HG02610 (cell line): Measurements from ENCODE around the gene GAREM2.

Source experiments
- ATAC-seq: cut with Tn5 transposase; IDR thresholded peaks from one replicate; pipeline ENCODE4 v1.9.1; 2021; ENCODE audit warnings: mild to moderate bottlenecking, moderate library complexity; ENCODE audit not compliant: unreplicated experiment

The GAREM2 gene

GRCh38 chr2:26185954-26186770 is 13.3 kb downstream of the GAREM2 start:
- no peak for ATAC-seq

DNA sequence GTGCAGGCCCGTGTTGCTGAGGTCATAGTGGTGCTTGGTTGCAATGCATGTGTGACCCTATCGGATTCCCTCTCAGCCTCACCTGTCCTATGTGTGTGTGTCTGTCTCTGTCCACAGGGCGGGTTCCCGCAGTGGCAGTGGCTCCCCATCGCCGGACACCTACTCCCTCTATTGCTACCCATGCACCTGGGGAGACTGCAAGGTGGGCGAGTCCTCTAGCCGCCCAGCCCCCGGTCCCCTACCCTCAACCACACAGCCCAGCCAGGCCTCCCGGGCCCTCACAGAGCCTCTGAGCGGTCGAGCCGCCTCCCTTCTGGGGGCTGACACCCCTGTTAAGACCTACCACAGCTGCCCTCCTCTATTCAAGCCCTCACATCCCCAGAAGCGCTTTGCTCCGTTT is 14.2 kb downstream of the GAREM2 start:
- no peak for ATAC-seq

- no peak for ATAC-seq
These were observed 14.7 kb downstream of the GAREM2 start for GRCh38 chr2:26187537-26188104.

DNA sequence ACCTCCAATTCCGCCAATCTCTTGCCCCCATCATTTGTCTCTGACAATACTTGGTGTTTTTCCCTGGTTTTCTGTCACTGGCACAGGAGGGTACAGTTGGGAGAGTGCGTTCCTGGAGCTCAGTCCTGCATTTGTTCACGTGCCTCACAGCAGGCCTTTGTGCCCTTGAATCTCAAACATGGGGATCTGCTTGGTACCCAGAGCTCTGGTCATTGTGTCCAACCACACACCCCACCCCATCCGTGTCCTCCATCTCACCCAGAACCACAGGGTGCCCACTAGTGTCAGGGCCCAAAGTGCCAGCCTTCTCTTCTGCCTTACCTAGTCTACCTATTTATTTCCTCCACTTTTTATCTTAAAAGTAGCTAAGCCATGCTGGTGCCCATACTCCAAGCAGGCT is 16.2 kb downstream of the GAREM2 start:
- ATAC-seq = no peak

DNA sequence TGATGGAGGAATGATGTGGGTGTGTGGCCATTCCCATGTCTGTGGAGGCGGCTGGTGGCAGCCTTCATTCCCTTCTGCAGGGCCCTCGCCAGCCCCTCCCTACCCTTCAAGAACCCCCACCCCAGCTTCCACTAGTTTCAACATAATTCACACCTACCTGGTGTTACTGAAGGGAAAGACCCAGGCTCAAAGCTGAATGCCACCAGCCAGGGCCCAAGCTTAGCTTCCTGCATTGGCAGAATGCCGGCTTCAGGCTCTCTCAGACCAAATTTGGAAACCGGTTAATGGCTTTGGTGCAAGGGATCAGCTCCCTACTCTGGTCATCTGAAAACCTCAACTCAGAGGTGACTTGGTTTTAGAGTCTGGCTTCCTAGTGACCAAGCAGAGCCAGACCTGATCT is 16.9 kb downstream of the GAREM2 start:
- ATAC-seq = no peak

GRCh38 chr2:26190369-26190768 is 17.5 kb downstream of the GAREM2 start:
- ATAC-seq = no peak

DNA sequence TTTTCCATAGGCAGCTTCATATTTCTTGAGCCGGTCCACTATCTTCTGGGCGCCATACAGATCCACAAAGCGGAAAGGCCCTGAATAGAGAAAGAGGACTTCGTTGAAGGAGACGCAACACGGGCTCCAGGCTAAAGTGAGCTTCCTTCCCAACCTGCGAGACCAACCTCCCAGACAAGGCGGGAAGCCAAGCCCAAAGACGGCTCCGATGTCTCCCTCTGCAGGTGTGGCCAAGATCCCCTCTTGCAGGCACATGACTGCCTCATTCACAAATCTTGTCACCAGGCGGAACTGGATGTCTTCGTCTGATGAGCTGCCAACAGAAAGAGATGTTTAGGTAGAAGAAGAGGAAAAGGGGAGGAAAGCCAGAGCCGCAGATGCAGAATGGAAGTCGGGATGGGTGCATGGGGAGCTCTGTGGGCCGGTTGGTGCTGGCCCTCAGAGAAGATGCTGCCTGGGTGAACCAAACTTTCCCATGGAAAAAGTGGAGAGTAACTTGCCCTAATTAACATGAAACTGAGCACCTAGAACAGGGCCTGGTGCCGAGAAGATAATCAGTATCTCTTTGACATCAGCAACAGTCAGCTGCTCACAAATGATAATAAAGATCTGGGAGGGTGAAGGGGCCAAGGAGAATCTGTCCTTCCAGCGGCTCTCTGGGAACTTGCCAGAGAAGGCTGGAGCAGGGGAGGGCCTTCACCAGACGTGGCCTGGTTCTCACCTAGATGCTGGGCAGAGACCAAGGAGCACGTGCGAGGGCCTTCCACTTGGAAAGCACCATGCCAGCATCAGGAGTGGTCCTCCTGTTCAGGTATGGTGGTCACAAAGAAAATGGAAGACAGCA is 18.6 kb downstream of the GAREM2 start:
- no peak for ATAC-seq

- ATAC-seq = no peak
These were observed 20.8 kb downstream of the GAREM2 start for GRCh38 chr2:26193578-26194231.

DNA sequence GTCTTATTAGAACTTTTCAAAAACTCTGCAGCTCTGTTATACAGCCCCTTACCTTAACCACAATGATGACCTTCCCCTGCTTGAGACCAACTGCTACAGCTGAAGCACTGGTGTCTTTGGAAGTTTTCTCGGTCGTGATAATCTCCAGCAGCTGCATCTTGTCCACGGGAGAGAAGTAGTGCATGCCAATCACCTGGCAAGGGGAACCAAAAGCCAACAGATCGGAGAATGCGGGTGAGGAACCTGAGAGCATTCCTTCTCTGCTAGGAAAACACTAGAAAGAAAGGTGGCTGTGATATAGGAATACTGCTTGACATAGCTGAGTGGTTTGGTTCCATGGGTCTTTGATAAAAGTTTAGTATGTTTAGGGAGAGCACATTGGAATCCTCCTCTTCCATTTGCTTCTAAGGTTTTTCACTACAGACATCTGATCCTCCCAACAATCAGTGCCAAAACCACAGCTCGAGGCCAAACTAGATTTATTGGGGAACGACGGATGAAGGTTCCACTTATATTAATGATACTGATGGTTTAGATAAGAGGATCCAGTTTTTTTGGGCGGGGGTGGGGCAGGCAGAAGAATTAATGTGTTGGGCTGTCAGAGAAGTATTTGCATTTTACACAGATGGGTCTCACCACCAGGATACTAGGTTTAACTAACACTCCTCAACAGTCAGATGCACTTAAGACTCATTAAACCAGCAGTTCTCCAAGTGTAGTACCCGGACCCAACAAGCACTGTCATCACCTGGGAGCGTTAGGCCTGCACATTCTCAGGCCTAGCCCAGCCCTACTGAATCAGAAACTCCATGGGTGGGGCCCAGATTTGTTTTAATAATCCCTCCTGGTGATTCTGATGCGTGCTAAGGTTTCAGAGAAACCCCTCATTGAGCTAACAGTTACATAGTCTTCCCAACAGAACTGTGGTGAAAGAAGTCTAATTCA is 22.4 kb downstream of the GAREM2 start:
- no peak for ATAC-seq

GRCh38 chr2:26196683-26197418 is 24.0 kb downstream of the GAREM2 start:
- ATAC-seq = no peak

DNA sequence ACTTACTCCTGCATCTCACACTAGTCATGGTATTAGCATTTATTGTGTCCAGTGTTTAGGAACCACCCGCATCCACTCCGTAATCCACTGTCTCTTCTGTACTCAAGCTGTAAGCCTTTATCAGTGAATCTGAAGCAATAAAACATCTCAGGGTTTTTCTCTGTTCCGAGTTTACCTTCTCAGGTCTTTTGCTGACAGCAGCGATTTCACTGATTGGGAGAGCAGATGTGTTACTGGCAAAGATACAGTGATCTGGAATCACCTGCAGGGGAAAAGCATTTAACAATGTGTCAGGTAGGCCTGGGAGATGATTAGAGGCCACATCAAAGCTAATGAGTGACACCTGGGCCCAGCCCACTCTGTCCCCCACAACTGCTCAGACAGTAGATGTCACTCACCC is 24.6 kb downstream of the GAREM2 start:
- ATAC-seq = no peak

DNA sequence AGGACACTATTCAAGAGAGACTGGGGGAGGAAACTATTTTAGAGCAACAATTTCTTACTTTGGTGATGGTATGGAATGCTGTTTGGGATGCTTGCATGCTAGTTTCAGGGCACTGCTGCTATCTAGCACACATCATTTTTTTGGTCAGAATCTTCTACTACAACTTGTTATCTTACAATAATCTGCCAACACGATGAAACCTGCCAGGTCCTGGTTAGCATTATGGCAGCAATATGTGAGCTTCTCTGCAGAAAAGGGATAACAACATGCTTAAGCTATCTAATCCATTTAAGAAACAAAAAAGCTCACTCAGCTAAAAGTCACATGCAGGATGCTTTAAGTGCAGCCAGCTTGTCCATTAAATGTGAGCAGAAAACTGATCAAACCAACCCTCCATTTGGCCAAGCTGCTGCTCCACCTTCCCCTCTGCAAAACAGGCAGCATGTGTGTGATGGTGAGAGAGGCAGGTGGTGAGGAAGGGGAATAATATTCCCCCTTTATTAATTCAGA is 30.1 kb downstream of the GAREM2 start:
- ATAC-seq = no peak

GRCh38 chr2:26203906-26204305 is 31.0 kb downstream of the GAREM2 start:
- no peak for ATAC-seq

- ATAC-seq = no peak
These were observed 39.1 kb downstream of the GAREM2 start for GRCh38 chr2:26212011-26212410.

DNA sequence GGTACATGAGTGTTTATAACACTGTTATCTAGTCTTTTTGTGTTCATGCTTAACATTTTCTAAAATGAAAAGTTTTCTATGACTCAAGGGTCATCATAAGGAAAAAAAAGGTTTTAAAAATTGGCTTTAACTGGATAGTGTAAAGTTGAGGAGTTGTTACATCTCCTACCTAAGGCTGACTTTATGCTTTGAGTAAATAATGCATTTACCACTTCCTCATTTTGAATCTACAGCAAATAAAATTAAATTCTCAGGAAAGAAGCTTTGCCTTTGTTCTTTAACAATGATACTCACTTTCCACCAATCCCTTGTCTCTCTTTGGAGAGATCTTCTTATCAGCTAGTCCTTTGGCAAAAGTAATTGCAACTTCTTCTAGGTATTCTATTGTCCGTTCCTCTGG is 41.9 kb downstream of the GAREM2 start:
- no peak for ATAC-seq

GRCh38 chr2:26215833-26216232 is 42.9 kb downstream of the GAREM2 start:
- ATAC-seq = no peak

GRCh38 chr2:26216587-26216986 is 43.7 kb downstream of the GAREM2 start:
- no peak for ATAC-seq

GRCh38 chr2:26217720-26218119 is 44.8 kb downstream of the GAREM2 start:
- ATAC-seq = no peak

- ATAC-seq = no peak
These were observed 50.1 kb downstream of the GAREM2 start for GRCh38 chr2:26223018-26223417.
